PC-9 (cell line): ENCODE measurements around the gene MAN1A2. TPM values are rescaled to one million over a fixed set of nuclear protein-coding genes. Genes with fewer than 3 reads are reported as not detected.

ENCODE experiments used
- BruUV-seq: library from RNA; stranded (reverse); fragments of 400-500 nt; replicated peaks from 2 replicates; lab custom pipeline; 2021; lab: Mats Ljungman, UMichigan
- CTCF ChIA-PET: fragments of 300-600 bp; sonication (Branson Sonifier 250); formaldehyde crosslinking; loops from one replicate; lab custom pipeline; 2022; ENCODE audit warnings: antibody characterized with exemption; lab: Charles Lee
- POLR2A ChIA-PET: fragments of 300-600 bp; sonication (Branson Sonifier 250); formaldehyde crosslinking; loops from one replicate; lab custom pipeline; 2022; ENCODE audit warnings: antibody characterized with exemption; ENCODE audit not compliant: unreplicated experiment; lab: Charles Lee
- DNase-seq, 2 experiments: peaks; one replicate each; pipeline versions ENCODE4 v3.0.0 to v3.0.0-alpha.2; 2015 to 2022; ENCODE audit warnings: mixed read lengths in 1 of 2
- H2AFZ ChIP-seq: fragments of 200-600 bp; sonication (generic); 2 replicates; pipeline ENCODE4 v1.8.1; 2017; ENCODE audit warnings: antibody characterized with exemption
- H3F3A ChIP-seq: fragments of 200-600 bp; sonication (generic); 2 replicates; pipeline ENCODE4 v1.8.1; 2017; ENCODE audit warnings: antibody characterized with exemption, mild to moderate bottlenecking, low read depth; ENCODE audit not compliant: insufficient read depth
- H3K27ac ChIP-seq: fragments of 200-600 bp; sonication (generic); 2 replicates; pipeline ENCODE4 v1.6.1; 2016; ENCODE audit warnings: mixed run types
- H3K27me3 ChIP-seq: fragments of 200-600 bp; sonication (generic); 2 replicates; pipeline ENCODE4 v1.6.1; 2016; ENCODE audit warnings: low read depth, mixed run types; ENCODE audit not compliant: insufficient read depth
- H3K36me3 ChIP-seq: fragments of 200-600 bp; sonication (generic); 2 replicates; pipeline ENCODE4 v1.6.1; 2016; ENCODE audit warnings: low read depth, mixed run types
- H3K4me1 ChIP-seq: fragments of 200-600 bp; sonication (generic); replicated peaks from 2 replicates; pipeline ENCODE4 v1.6.1; 2016; ENCODE audit warnings: mixed run types; ENCODE audit not compliant: insufficient read depth
- H3K4me2 ChIP-seq: fragments of 200-600 bp; sonication (generic); 2 replicates; pipeline ENCODE4 v1.6.1; 2017; ENCODE audit warnings: mixed run types
- H3K4me3 ChIP-seq: fragments of 200-600 bp; sonication (generic); 2 replicates; pipeline ENCODE4 v1.6.1; 2016; ENCODE audit warnings: mixed run types
- H3K79me2 ChIP-seq: fragments of 200-600 bp; sonication (generic); 2 replicates; pipeline ENCODE4 v1.6.1; 2017; ENCODE audit warnings: low read depth, mixed run types
- H3K9me2 ChIP-seq: fragments of 200-600 bp; sonication (generic); 2 replicates; pipeline ENCODE4 v1.8.1; 2017; ENCODE audit warnings: mild to moderate bottlenecking; ENCODE audit not compliant: insufficient read depth
- H3K9me3 ChIP-seq: fragments of 200-600 bp; sonication (generic); 2 replicates; pipeline ENCODE4 v1.8.1; 2016; ENCODE audit warnings: low read depth; ENCODE audit not compliant: insufficient read depth
- H4K20me1 ChIP-seq: fragments of 200-600 bp; sonication (generic); 2 replicates; pipeline ENCODE4 v1.8.1; 2017; ENCODE audit not compliant: insufficient read depth
- EZH2 ChIP-seq: fragments of 200-600 bp; sonication (generic); IDR thresholded peaks from 2 replicates; pipeline ENCODE4 v1.8.0; 2017; ENCODE audit warnings: antibody characterized with exemption, low read depth
- intact Hi-C: fragments of 100-400 bp; cut with micrococcal nuclease; formaldehyde crosslinking; loops from one replicate; pipeline ENCODE4 v1.10.0; 2022; ENCODE audit not compliant: unreplicated experiment
- total RNA-seq: library from RNA; stranded (reverse); gene quantifications from 2 replicates; pipeline ENCODE4 v1.2.3, GENCODE V29; 2021
- TF ChIP-seq, protein P1 (sequence below): fragments of 200-600 bp; sonication (generic); conservative IDR thresholded peaks from 2 replicates; pipeline ENCODE4 v1.6.1; 2017; ENCODE audit warnings: mixed run types, antibody characterized with exemption, mild to moderate bottlenecking, moderate library complexity

The MAN1A2 gene
- total RNA-seq, 1 experiment from 2014 or later: 50.3 TPM

DNA sequence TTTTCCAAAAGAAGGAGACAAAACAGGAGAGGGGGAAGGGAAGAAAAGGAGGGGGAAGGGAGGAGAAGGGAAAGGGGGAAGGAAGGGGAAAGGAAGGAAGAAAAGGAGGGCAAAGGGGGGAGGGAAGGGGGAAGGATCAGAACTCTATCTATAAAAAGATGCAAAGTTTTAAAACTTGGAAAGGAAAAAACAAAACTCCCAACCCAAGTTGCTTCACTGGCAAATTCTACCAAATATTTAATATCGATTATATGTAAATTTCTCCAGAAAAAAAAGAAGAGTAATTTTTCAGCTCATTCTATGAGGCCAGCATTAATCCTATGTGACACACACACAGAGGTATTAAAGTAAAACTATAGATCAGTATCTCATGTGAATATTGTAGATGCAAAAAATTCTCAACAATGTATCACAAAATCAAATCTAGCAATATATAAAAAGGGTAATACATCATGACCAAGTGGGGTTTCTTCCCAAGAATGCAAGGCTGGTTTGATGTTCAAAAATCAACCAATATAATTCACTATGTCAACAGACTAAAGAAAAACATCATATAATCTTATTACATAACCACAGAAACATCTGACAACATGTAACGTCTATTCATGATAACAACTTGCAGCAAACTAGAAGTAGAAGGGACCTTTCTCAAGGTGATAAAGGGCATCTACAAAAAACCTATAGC, 57.9 kb downstream of the MAN1A2 start:
- no peak for TF ChIP-seq EZH2
- TF ChIP-seq, protein P1, sequence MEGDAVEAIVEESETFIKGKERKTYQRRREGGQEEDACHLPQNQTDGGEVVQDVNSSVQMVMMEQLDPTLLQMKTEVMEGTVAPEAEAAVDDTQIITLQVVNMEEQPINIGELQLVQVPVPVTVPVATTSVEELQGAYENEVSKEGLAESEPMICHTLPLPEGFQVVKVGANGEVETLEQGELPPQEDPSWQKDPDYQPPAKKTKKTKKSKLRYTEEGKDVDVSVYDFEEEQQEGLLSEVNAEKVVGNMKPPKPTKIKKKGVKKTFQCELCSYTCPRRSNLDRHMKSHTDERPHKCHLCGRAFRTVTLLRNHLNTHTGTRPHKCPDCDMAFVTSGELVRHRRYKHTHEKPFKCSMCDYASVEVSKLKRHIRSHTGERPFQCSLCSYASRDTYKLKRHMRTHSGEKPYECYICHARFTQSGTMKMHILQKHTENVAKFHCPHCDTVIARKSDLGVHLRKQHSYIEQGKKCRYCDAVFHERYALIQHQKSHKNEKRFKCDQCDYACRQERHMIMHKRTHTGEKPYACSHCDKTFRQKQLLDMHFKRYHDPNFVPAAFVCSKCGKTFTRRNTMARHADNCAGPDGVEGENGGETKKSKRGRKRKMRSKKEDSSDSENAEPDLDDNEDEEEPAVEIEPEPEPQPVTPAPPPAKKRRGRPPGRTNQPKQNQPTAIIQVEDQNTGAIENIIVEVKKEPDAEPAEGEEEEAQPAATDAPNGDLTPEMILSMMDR: no peak
- intact Hi-C loops: no loop called here

DNA sequence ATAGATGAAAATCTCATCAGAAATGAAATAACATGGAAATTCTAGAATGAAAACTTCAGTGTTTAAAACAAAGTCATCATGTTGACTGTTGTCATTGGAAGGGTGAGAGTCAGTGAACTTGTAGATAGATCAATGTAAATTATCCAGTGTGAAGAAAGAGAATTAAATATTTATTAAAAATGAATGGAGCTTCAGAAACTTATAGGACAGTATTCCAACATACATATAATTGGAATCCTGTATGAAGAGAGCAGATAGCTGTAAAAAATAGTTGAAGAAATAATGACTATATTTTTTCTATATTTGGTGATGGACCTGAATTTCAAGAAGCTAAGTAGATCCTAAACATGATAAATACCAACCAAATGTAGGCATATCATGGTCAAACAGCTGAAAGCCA, 60.0 kb downstream of the MAN1A2 start:
- TF ChIP-seq, protein P1: no peak
- no peak for TF ChIP-seq EZH2
- H3K36me3 ChIP-seq: peaks cover 9% of the 10 kb centered on the region; the same call in 1 of the 2 replicates
- H3K79me2 ChIP-seq: no peaks in the 10 kb centered on the region
- H3K4me1 ChIP-seq: no peaks in the 10 kb centered on the region
- ChIA-PET POLR2A (no interaction called here), CTCF (no interaction called here)
- H2AFZ ChIP-seq: no peak overlapping the region
- intact Hi-C loops: no loop called here
- no TSS peak for BruUV-seq
- peaks cover 7% of the 10 kb centered on the region for H3K9me3 ChIP-seq
- peaks cover 3% of the 10 kb centered on the region; the same call in 1 of the 2 replicates for H4K20me1 ChIP-seq
- H3F3A ChIP-seq: peaks cover 4% of the 10 kb centered on the region; the same call in 1 of the 2 replicates
- H3K4me2 ChIP-seq: no peak overlapping the region
- no peak overlapping the region for H3K4me3 ChIP-seq
- no peaks in the 10 kb centered on the region for H3K27me3 ChIP-seq
- H3K9me2 ChIP-seq: no peaks in the 10 kb centered on the region
- no peak for DNase-seq
- H3K27ac ChIP-seq: no peak overlapping the region

More for the DNA sequence above, 57.9 kb downstream of the MAN1A2 start:
- H3K27me3 ChIP-seq: no peaks in the 10 kb centered on the region
- H3K4me3 ChIP-seq: no peak overlapping the region
- H3K27ac ChIP-seq: no peak overlapping the region
- DNase-seq: no peak
- H3K4me2 ChIP-seq: no peak overlapping the region
- H3F3A ChIP-seq: 0 out of 2 replicates have a peak, but pooled peaks cover 10% of the 10 kb centered on the region
- no TSS peak for BruUV-seq
- H3K9me2 ChIP-seq: no peaks in the 10 kb centered on the region
- peaks cover 7% of the 10 kb centered on the region for H3K9me3 ChIP-seq
- no peak overlapping the region for H2AFZ ChIP-seq
- ChIA-PET POLR2A (no interaction called here), CTCF (no interaction called here)
- H3K4me1 ChIP-seq: no peaks in the 10 kb centered on the region
- H3K36me3 ChIP-seq: peaks cover 15% of the 10 kb centered on the region; the same call in 1 of the 2 replicates
- H3K79me2 ChIP-seq: no peaks in the 10 kb centered on the region
- no peaks in the 10 kb centered on the region for H4K20me1 ChIP-seq

DNA sequence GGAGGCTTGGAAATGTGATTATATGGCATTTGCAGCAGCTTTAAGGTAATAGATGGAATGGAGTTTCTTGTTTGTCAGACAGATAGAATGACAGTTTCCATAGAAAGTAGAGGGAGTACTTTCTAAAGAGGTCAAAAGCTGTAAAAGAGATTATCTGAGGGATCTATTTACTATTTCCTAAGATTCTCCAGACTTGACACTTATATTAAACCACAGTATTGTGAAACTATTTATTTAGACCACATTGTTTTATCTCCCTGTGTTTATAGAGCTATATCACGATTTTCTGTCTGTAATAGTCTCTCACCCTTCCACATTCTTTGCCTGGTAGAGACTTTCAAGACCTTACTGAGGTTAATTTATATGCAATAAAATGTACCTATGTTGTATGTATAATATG, 66.7 kb downstream of the MAN1A2 start:
- no peaks in the 10 kb centered on the region for H3K27me3 ChIP-seq
- BruUV-seq: no TSS peak
- no peaks in the 10 kb centered on the region for H3K9me2 ChIP-seq
- intact Hi-C loops: no loop called here
- no peak overlapping the region for H3K4me2 ChIP-seq
- H3K27ac ChIP-seq: no peak overlapping the region
- CTCF ChIA-PET: no interaction called here
- H3K36me3 ChIP-seq: no peaks in the 10 kb centered on the region; the same call in 1 of the 2 replicates
- TF ChIP-seq, protein P1: no peak
- no peak for TF ChIP-seq EZH2
- H4K20me1 ChIP-seq: peaks cover 10% of the 10 kb centered on the region
- POLR2A ChIA-PET: no interaction called here
- peaks cover 14% of the 10 kb centered on the region; the same call in 1 of the 2 replicates for H3F3A ChIP-seq
- H3K4me3 ChIP-seq: no peak overlapping the region
- H3K9me3 ChIP-seq: no peaks in the 10 kb centered on the region
- peaks cover 7% of the 10 kb centered on the region; the same call in 1 of the 2 replicates for H3K79me2 ChIP-seq
- peaks cover 14% of the 10 kb centered on the region; the same call in 1 of the 2 replicates for H3K4me1 ChIP-seq
- peak in 1 of 2 experiments; percentile 56 for DNase-seq
- H2AFZ ChIP-seq: no peak overlapping the region
